Sigmoid colon (tissue), 7 donors: ENCODE data around the gene C6orf120. TPM values are rescaled to one million over a fixed set of nuclear protein-coding genes. Genes with fewer than 3 reads are reported as not detected.

Source experiments
- DNase-seq: peaks from one replicate; pipeline ENCODE4 v3.0.0-alpha.2; 2019
- H3K27ac ChIP-seq, 4 donors: fragments of 200-600 bp; sonication (generic); one replicate each; pipeline ENCODE4 v1.5.1; 2016 to 2019; ENCODE audit warnings: mild to moderate bottlenecking in 1 of 4
- H3K27me3 ChIP-seq, 3 donors: fragments of 200-600 bp; sonication (generic); one replicate each; pipeline ENCODE4 v1.5.1; 2019; ENCODE audit warnings: mild to moderate bottlenecking in 1 of 3
- H3K36me3 ChIP-seq, 4 donors: fragments of 200-600 bp; sonication (generic); one replicate each; pipeline ENCODE4 v1.5.1; 2016 to 2019
- H3K4me1 ChIP-seq, 4 donors: fragments of 200-600 bp; sonication (generic); one replicate each; pipeline ENCODE4 v1.5.1; 2017 to 2019
- H3K4me3 ChIP-seq, 4 donors: fragments of 200-600 bp; sonication (generic); one replicate each; pipeline ENCODE4 v1.5.1; 2017 to 2019; ENCODE audit warnings: mild to moderate bottlenecking in 2 of 4, moderate library complexity in 1 of 4
- H3K9me3 ChIP-seq, 4 donors: fragments of 200-600 bp in 3 of 4; sonication (generic) in 3 of 4; one replicate each; pipeline versions ENCODE4 v1.5.1 to v1.6.1; 2013 to 2019
- EP300 ChIP-seq, 4 donors: sonication (generic); formaldehyde crosslinking; IDR thresholded peaks; one replicate each; pipeline ENCODE4 v1.6.1; 2017; ENCODE audit warnings: antibody characterized with exemption in 4 of 4
- POLR2A ChIP-seq, 2 donors: fragments of 450-650 bp; IDR thresholded peaks; one replicate each; pipeline ENCODE4 v1.6.1; 2016; ENCODE audit warnings: antibody characterized with exemption in 2 of 2, mild to moderate bottlenecking in 2 of 2, moderate library complexity in 2 of 2
- POLR2AphosphoS5 ChIP-seq, 4 donors: sonication (generic); formaldehyde crosslinking; IDR thresholded peaks; one replicate each; pipeline ENCODE4 v1.6.1; 2017; ENCODE audit warnings: antibody characterized with exemption in 4 of 4
- WGBS, 2 donors: extraction: QIAGEN DNeasy Blood & Tissue Kit; methylation state at CpG; one replicate each; pipeline ENCODE4 v1.1.7; 2013; 5-methylcytosine and 5-hydroxymethylcytosine counted together
- intact Hi-C: fragments of 100-400 bp; cut with DNase I; formaldehyde crosslinking; loops from one replicate; pipeline ENCODE4 v1.15.1; 2023
- polyA plus RNA-seq, 3 donors: library from polyadenylated mRNA; stranded (reverse); fragments of 200-250 nt; gene quantifications; one replicate each; pipeline ENCODE4 v1.2.3, GENCODE V29; 2013
- total RNA-seq, 4 donors: library from RNA; depleted of rRNA; stranded (reverse); fragments of >200 nt; gene quantifications; one replicate each; pipeline ENCODE4 v1.1.0, GENCODE V29; 2016
- TF ChIP-seq, protein P1 (sequence below), 4 experiments: fragments of 450-650 bp in 3 of 4; fragments of 200-600 bp in 1 of 4; IDR thresholded peaks; one replicate each; pipeline ENCODE4 v1.5.1; 2016 to 2019; ENCODE audit warnings: antibody characterized with exemption in 4 of 4, mild to moderate bottlenecking in 3 of 4, moderate library complexity in 2 of 4
- donor health status: healthy with polysubstance abuse.
- donor health status: Bipolar disorder and iron deficiency.
- donor health status: healthy.

Gene C6orf120
- total and polyA plus RNA-seq, 7 donors = 10.2 to 33.6 (median 22.7) TPM

DNA sequence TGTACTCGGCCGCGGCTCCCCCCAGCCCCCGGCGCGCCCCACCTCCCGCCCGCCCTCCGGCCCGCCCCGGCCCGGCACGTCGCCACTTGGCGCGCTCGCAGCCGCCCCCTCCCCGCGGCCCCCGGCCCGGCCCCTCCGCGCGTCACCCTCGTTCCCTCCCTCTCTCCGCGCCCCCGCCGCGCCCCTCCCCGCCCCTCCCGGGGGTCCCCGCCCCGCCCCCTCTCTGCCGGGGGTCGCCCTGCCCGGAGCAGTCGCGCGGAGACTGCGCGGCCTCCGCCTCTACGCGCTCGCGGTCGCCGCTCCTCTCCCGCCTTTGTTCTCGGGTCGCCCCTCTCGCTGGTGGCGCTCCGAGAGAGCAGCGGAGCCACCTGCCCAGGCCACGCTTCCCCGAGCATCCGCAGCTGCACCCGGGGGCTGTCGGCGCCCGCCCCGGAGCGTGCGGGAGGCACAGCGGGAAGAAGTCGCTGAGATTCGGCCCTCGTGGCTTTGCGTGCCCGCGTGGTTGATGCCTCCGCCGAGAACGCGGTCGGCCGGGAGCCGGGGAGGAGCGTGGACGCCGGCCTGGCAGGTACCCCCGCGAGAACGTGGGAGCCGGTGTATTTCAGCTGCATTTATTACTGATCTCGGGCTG, 22.7 kb downstream of the C6orf120 start, which contains the start of gene PHF10:
Gene PHF10, minus strand, starts transcription at position 7 of the 631 bp plus-strand sequence. CDS start 569 bp downstream, outside the sequence.
- DNase-seq = peak; percentile 72
- Histone ChIP-seq H3K4me1 (peaks cover 0 to 37% (median 22%) of the 10 kb centered on the region in 4 donors), H3K36me3 (no peaks in the 10 kb centered on the region), H3K27me3 (no peaks in the 10 kb centered on the region), H3K4me3 (peak within 1 kb of the TSS; percentile 53 to 89 (median 74)), H3K9me3 (no peaks in the 10 kb centered on the region), H3K27ac (peak within 1 kb of the TSS; percentile 93 to 98 (median 96))
- TF ChIP-seq EP300 (IDR thresholded peaks at IDR 0.05) (no peak), POLR2A (IDR thresholded peaks at IDR 0.05) (no peak)
- TF ChIP-seq, protein P1, sequence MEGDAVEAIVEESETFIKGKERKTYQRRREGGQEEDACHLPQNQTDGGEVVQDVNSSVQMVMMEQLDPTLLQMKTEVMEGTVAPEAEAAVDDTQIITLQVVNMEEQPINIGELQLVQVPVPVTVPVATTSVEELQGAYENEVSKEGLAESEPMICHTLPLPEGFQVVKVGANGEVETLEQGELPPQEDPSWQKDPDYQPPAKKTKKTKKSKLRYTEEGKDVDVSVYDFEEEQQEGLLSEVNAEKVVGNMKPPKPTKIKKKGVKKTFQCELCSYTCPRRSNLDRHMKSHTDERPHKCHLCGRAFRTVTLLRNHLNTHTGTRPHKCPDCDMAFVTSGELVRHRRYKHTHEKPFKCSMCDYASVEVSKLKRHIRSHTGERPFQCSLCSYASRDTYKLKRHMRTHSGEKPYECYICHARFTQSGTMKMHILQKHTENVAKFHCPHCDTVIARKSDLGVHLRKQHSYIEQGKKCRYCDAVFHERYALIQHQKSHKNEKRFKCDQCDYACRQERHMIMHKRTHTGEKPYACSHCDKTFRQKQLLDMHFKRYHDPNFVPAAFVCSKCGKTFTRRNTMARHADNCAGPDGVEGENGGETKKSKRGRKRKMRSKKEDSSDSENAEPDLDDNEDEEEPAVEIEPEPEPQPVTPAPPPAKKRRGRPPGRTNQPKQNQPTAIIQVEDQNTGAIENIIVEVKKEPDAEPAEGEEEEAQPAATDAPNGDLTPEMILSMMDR (IDR thresholded peaks at IDR 0.05) = no peak
- intact Hi-C loops = no loop called here
- WGBS, 2 donors = 1% methylated on average over 89 of the region's 89 CpGs

- intact Hi-C loops = no loop called here
- Histone ChIP-seq H3K36me3 (no peaks in the 10 kb centered on the region), H3K27ac (peak overlapping the region; percentile 84 to 98 (median 94)), H3K9me3 (no peaks in the 10 kb centered on the region), H3K4me3 (peak overlapping the region; percentile 53 to 89 (median 74)), H3K27me3 (no peaks in the 10 kb centered on the region), H3K4me1 (peaks cover 0 to 33% (median 22%) of the 10 kb centered on the region in 4 donors)
- WGBS, 2 donors = 22 to 26% methylated on average over 29 of the region's 29 CpGs
- DNase-seq = peak; percentile 86
- TF ChIP-seq POLR2A (IDR thresholded peaks at IDR 0.05) (no peak), POLR2AphosphoS5 (IDR thresholded peaks at IDR 0.05) (peak in 3 of 4 donors; percentile 36 to 57 (median 50))
Measured at GRCh38 chr6:169725125-169726048, 23.5 kb downstream of the C6orf120 start.

GRCh38 chr6:169726049-169726400, 24.1 kb downstream of the C6orf120 start:
- no peaks in the 10 kb centered on the region for H3K27me3 ChIP-seq
- peak overlapping the region in 2 of 4 donors; percentile 93 to 98 for H3K27ac ChIP-seq
- intact Hi-C loops = no loop called here
- peaks cover 0 to 29% (median 21%) of the 10 kb centered on the region in 4 donors for H3K4me1 ChIP-seq
- no peak for DNase-seq
- H3K36me3 ChIP-seq = no peaks in the 10 kb centered on the region
- H3K4me3 ChIP-seq = no peak overlapping the region
- no peaks in the 10 kb centered on the region for H3K9me3 ChIP-seq
- TF ChIP-seq EP300 (IDR thresholded peaks at IDR 0.05) = no peak
- no peak for TF ChIP-seq POLR2A (IDR thresholded peaks at IDR 0.05)
- TF ChIP-seq POLR2AphosphoS5 (IDR thresholded peaks at IDR 0.05) = no peak
- TF ChIP-seq, protein P1 (IDR thresholded peaks at IDR 0.05) = no peak
- 97 to 98% methylated on average over 1 of the region's 1 CpG for WGBS, 2 donors

DNA sequence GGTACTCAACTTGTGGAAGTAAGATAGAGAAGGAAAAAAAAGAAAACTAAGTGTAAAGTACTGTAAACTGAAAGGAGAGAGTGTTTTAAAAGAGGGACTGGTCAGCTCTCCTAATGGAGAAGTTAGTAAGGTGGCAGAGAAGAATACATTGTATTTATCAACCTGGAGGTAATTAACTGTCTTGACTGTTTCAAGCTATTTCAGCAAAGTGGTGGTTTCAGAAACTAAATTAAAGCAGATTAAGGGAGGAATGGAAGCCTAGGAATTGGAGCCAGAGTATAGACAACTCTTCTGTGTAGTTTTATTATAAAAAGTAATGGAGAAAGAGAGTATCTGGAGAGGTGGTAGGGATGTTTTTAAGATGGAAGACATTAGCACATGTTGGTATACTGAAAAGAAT, 25.0 kb downstream of the C6orf120 start:
- H3K27ac ChIP-seq = no peak overlapping the region
- H3K4me3 ChIP-seq = no peak overlapping the region
- H3K36me3 ChIP-seq = no peaks in the 10 kb centered on the region
- no peaks in the 10 kb centered on the region for H3K9me3 ChIP-seq
- intact Hi-C loops = no loop called here
- H3K4me1 ChIP-seq = peaks cover 0 to 20% (median 13%) of the 10 kb centered on the region in 4 donors
- TF ChIP-seq, protein P1 (IDR thresholded peaks at IDR 0.05) = no peak
- no peak for TF ChIP-seq POLR2A (IDR thresholded peaks at IDR 0.05)
- TF ChIP-seq EP300 (IDR thresholded peaks at IDR 0.05) = no peak
- no peak for TF ChIP-seq POLR2AphosphoS5 (IDR thresholded peaks at IDR 0.05)
- H3K27me3 ChIP-seq = no peaks in the 10 kb centered on the region
- DNase-seq = no peak

- Histone ChIP-seq H3K4me3 (no peak overlapping the region), H3K27me3 (no peaks in the 10 kb centered on the region), H3K27ac (no peak overlapping the region), H3K4me1 (peaks cover 0 to 8% (median 3%) of the 10 kb centered on the region in 4 donors), H3K36me3 (no peaks in the 10 kb centered on the region), H3K9me3 (no peaks in the 10 kb centered on the region)
- TF ChIP-seq EP300 (IDR thresholded peaks at IDR 0.05) = no peak
- TF ChIP-seq, protein P1 (IDR thresholded peaks at IDR 0.05) = no peak
- intact Hi-C loops = no loop called here
- no peak for DNase-seq
Measured at GRCh38 chr6:169729961-169730360, 28.0 kb downstream of the C6orf120 start.
